H9 (cell line): ENCODE results near the gene ALKBH7. TPM values are rescaled to one million over a fixed set of nuclear protein-coding genes. Genes with fewer than 3 reads are reported as not detected.

Experiments
- DNase-seq: peaks from one replicate; pipeline ENCODE4 v3.0.0-alpha.2; 2017
- H2AFZ ChIP-seq: one replicate; pipeline ENCODE4 v1.6.1; 2013; ENCODE audit warnings: mild to moderate bottlenecking, low read length, control low read depth, moderate library complexity
- H2AK5ac ChIP-seq: 2 replicates; pipeline ENCODE4 v1.6.1; 2013; ENCODE audit warnings: low read length, control low read depth, mixed read lengths; ENCODE audit not compliant: insufficient read length
- H2BK120ac ChIP-seq: one replicate; pipeline ENCODE4 v1.6.1; 2013; ENCODE audit warnings: low read depth, mild to moderate bottlenecking, low read length, control low read depth, inconsistent platforms; ENCODE audit not compliant: poor library complexity, severe bottlenecking
- H2BK12ac ChIP-seq: 2 replicates; pipeline ENCODE4 v1.6.1; 2013; ENCODE audit warnings: low read length, control low read depth, mixed read lengths, low read depth; ENCODE audit not compliant: insufficient read length
- H2BK15ac ChIP-seq: 2 replicates; pipeline ENCODE4 v1.6.1; 2013; ENCODE audit warnings: low read depth, low read length, control low read depth
- H2BK20ac ChIP-seq: one replicate; pipeline ENCODE4 v1.6.1; 2013; ENCODE audit warnings: low read depth, mild to moderate bottlenecking, low read length, control low read depth, inconsistent platforms; ENCODE audit not compliant: poor library complexity, severe bottlenecking
- H2BK5ac ChIP-seq: 2 replicates; pipeline ENCODE4 v1.6.1; 2013; ENCODE audit warnings: low read length, control low read depth, mixed read lengths; ENCODE audit not compliant: insufficient read length
- H3K14ac ChIP-seq: 2 replicates; pipeline ENCODE4 v1.6.1; 2013; ENCODE audit warnings: low read length, control low read depth; ENCODE audit not compliant: insufficient read depth
- H3K18ac ChIP-seq: 2 replicates; pipeline ENCODE4 v1.6.1; 2013; ENCODE audit warnings: low read depth, mild to moderate bottlenecking, mixed read lengths, low read length, control low read depth; ENCODE audit not compliant: insufficient read length
- H3K23ac ChIP-seq: 2 replicates; pipeline ENCODE4 v1.6.1; 2013; ENCODE audit warnings: low read length, control low read depth, mixed read lengths, low read depth; ENCODE audit not compliant: insufficient read length
- H3K23me2 ChIP-seq: 2 replicates; pipeline ENCODE4 v1.6.1; 2013; ENCODE audit warnings: low read depth, mild to moderate bottlenecking, mixed read lengths, low read length, control low read depth; ENCODE audit not compliant: insufficient read length, poor library complexity, severe bottlenecking
- H3K27ac ChIP-seq: 2 replicates; pipeline ENCODE4 v1.5.1; 2013; ENCODE audit warnings: low read length, control low read depth, mixed read lengths, low read depth; ENCODE audit not compliant: insufficient read length
- H3K27me3 ChIP-seq: 2 replicates; pipeline ENCODE4 v1.6.1; 2013; ENCODE audit warnings: low read length, control low read depth, inconsistent platforms; ENCODE audit not compliant: insufficient read depth
- H3K4ac ChIP-seq: 2 replicates; pipeline ENCODE4 v1.6.1; 2013; ENCODE audit warnings: low read depth, mild to moderate bottlenecking, control low read depth, inconsistent platforms, low read length, moderate library complexity
- H3K4me1 ChIP-seq: 2 replicates; pipeline ENCODE4 v1.6.1; 2013; ENCODE audit warnings: low read length, control low read depth, inconsistent platforms; ENCODE audit not compliant: insufficient read depth
- H3K4me2 ChIP-seq: 2 replicates; pipeline ENCODE4 v1.6.1; 2013; ENCODE audit warnings: low read length, control low read depth, mixed read lengths; ENCODE audit not compliant: insufficient read length, insufficient read depth
- H3K56ac ChIP-seq: 2 replicates; pipeline ENCODE4 v1.6.1; 2013; ENCODE audit warnings: low read depth, mild to moderate bottlenecking, mixed read lengths, low read length, control low read depth; ENCODE audit not compliant: insufficient read length
- H3K79me1 ChIP-seq: 2 replicates; pipeline ENCODE4 v1.6.1; 2013; ENCODE audit warnings: low read depth, mild to moderate bottlenecking, moderate library complexity, low read length, control low read depth, inconsistent platforms; ENCODE audit not compliant: insufficient read depth, poor library complexity, severe bottlenecking
- H3K79me2 ChIP-seq: 2 replicates; pipeline ENCODE4 v1.6.1; 2013; ENCODE audit warnings: low read length, control low read depth, inconsistent platforms; ENCODE audit not compliant: insufficient read depth
- H3K9ac ChIP-seq: 2 replicates; pipeline ENCODE4 v1.6.1; 2013; ENCODE audit warnings: low read length, control low read depth, mixed read lengths; ENCODE audit not compliant: insufficient read length; ENCODE audit errors: extremely low read depth
- H3K9me3 ChIP-seq: one replicate; pipeline ENCODE4 v1.6.1; 2013; ENCODE audit warnings: low read depth, low read length, inconsistent platforms; ENCODE audit not compliant: control insufficient read depth
- H3T11ph ChIP-seq: one replicate; pipeline ENCODE4 v1.6.1; 2013; ENCODE audit warnings: mild to moderate bottlenecking, low read length, control low read depth, inconsistent platforms
- H4K20me1 ChIP-seq: one replicate; pipeline ENCODE4 v1.6.1; 2013; ENCODE audit not compliant: control insufficient read depth, insufficient read length, insufficient read depth
- H4K5ac ChIP-seq: 2 replicates; pipeline ENCODE4 v1.6.1; 2013; ENCODE audit warnings: low read depth, mild to moderate bottlenecking, mixed read lengths, low read length, control low read depth; ENCODE audit not compliant: insufficient read length
- H4K8ac ChIP-seq: replicated peaks from 2 replicates; pipeline ENCODE4 v1.6.1; 2013; ENCODE audit warnings: low read length, control low read depth, mixed read lengths, low read depth; ENCODE audit not compliant: insufficient read length
- H4K91ac ChIP-seq: 2 replicates; pipeline ENCODE4 v1.6.1; 2013; ENCODE audit warnings: low read depth, mild to moderate bottlenecking, moderate library complexity, mixed read lengths, low read length, control low read depth; ENCODE audit not compliant: insufficient read length
- H3K27ac Mint-ChIP-seq, 3 experiments: 2 replicates in 2 of 3; 3 replicates in 1 of 3; pipeline ENCODE4 v1.8.0; 2020 to 2021; ENCODE audit warnings: mixed read lengths in 3 of 3, mild to moderate bottlenecking in 1 of 3, moderate library complexity in 1 of 3
- H3K27me3 Mint-ChIP-seq: 2 replicates; pipeline ENCODE4 v1.8.0; 2021; ENCODE audit warnings: low read depth, mild to moderate bottlenecking, moderate library complexity, mixed read lengths
- H3K36me3 Mint-ChIP-seq, 3 experiments: 2 replicates in 2 of 3; 3 replicates in 1 of 3; pipeline ENCODE4 v1.8.0; 2020 to 2021; ENCODE audit warnings: low read depth in 3 of 3, mixed read lengths in 3 of 3; ENCODE audit not compliant: insufficient read depth in 1 of 3
- H3K4me1 Mint-ChIP-seq, 2 experiments: 2 replicates each; pipeline ENCODE4 v1.8.0; 2020; ENCODE audit warnings: mixed read lengths in 2 of 2
- H3K4me3 Mint-ChIP-seq, 2 experiments: 2 replicates in 1 of 2; 3 replicates in 1 of 2; pipeline ENCODE4 v1.8.0; 2020 to 2021; ENCODE audit warnings: mild to moderate bottlenecking in 2 of 2, mixed read lengths in 2 of 2, moderate library complexity in 1 of 2
- H3K9me3 Mint-ChIP-seq, 2 experiments: 2 replicates in 1 of 2; 3 replicates in 1 of 2; pipeline ENCODE4 v1.8.0; 2020; ENCODE audit warnings: mild to moderate bottlenecking in 2 of 2, mixed read lengths in 2 of 2, moderate library complexity in 1 of 2
- WGBS: extraction: QIAGEN DNeasy Blood & Tissue Kit; methylation state at CpG from one replicate; pipeline ENCODE4 v1.1.7; 2013; ENCODE audit warnings: missing lambda C conversion rate, low lambda C conversion rate, mixed read lengths; ENCODE audit not compliant: insufficient read length; ENCODE audit errors: extremely low coverage; 5-methylcytosine and 5-hydroxymethylcytosine counted together
- total RNA-seq: library from RNA; stranded (reverse); gene quantifications from 2 replicates; pipeline ENCODE4 v1.2.1, GENCODE V29; 2021
- TF ChIP-seq, protein P1 (sequence below): fragments of 200-600 bp; sonication (generic); conservative IDR thresholded peaks from 3 replicates; pipeline ENCODE4 v1.8.0; 2021; ENCODE audit warnings: antibody characterized with exemption, mild to moderate bottlenecking

The ALKBH7 gene
- total RNA-seq, 1 experiment from 2014 or later, result 85.7 TPM

DNA sequence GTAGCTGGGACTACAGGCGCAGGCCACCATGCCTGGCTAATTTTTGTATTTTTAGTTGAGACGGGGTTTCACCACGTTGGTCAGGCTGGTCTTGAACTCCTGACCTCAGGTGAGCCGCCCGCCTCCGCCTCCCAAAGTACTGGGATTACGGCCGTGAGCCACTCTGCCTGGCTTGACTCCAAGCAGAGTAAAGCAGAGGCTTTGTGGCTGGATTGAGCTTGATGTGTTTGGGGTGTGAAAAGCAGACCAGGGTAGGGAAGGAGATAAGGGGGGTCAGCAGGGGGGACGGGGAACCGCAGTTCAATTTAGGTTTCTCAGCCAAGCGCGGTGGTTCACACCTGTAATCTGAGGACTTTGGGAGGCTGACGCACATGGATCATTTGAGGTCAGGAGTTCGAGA, 15.4 kb upstream of the ALKBH7 start:
- no peak overlapping the region for H2AFZ ChIP-seq
- WGBS, result no CpG with 5 or more reads among the region's 14 CpGs

More for the DNA sequence above, 15.4 kb upstream of the ALKBH7 start:
- Histone ChIP-seq H3K4me2 (no peak overlapping the region), H3K79me1 (no peaks in the 10 kb centered on the region), H3K23me2 (peaks cover 5% of the 10 kb centered on the region), H3K9ac (no peak overlapping the region), H3K27me3 (no peaks in the 10 kb centered on the region), H3K23ac (no peak overlapping the region), H3T11ph (no peak overlapping the region), H3K14ac (no peak overlapping the region), H2BK15ac (no peak overlapping the region), H3K9me3 (no peaks in the 10 kb centered on the region), H4K5ac (no peak overlapping the region), H3K27ac (no peak overlapping the region), H2BK120ac (no peak overlapping the region), H3K56ac (no peak overlapping the region), H4K8ac (no peak overlapping the region), H2BK20ac (no peak overlapping the region), H4K20me1 (no peaks in the 10 kb centered on the region), H3K4me1 (no peaks in the 10 kb centered on the region), H3K4ac (no peak overlapping the region), H2BK12ac (no peak overlapping the region), H3K18ac (no peak overlapping the region), H2BK5ac (no peak overlapping the region), H2AK5ac (no peak overlapping the region), H3K79me2 (no peaks in the 10 kb centered on the region), H4K91ac (no peak overlapping the region)
- TF ChIP-seq, protein P1, sequence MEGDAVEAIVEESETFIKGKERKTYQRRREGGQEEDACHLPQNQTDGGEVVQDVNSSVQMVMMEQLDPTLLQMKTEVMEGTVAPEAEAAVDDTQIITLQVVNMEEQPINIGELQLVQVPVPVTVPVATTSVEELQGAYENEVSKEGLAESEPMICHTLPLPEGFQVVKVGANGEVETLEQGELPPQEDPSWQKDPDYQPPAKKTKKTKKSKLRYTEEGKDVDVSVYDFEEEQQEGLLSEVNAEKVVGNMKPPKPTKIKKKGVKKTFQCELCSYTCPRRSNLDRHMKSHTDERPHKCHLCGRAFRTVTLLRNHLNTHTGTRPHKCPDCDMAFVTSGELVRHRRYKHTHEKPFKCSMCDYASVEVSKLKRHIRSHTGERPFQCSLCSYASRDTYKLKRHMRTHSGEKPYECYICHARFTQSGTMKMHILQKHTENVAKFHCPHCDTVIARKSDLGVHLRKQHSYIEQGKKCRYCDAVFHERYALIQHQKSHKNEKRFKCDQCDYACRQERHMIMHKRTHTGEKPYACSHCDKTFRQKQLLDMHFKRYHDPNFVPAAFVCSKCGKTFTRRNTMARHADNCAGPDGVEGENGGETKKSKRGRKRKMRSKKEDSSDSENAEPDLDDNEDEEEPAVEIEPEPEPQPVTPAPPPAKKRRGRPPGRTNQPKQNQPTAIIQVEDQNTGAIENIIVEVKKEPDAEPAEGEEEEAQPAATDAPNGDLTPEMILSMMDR, result no peak
- no peak overlapping the region for H3K4me3 Mint-ChIP-seq
- peaks cover 5 to 12% of the 10 kb centered on the region in 2 experiments; a peak in 2 of 5 replicates for H3K9me3 Mint-ChIP-seq
- no peak for DNase-seq
- no peak overlapping the region for H3K27ac Mint-ChIP-seq
- H3K27me3 Mint-ChIP-seq, result peaks cover 3% of the 10 kb centered on the region
- H3K36me3 Mint-ChIP-seq, result no peaks in the 10 kb centered on the region
- H3K4me1 Mint-ChIP-seq, result peaks cover under 1 to 8% of the 10 kb centered on the region in 2 experiments; a peak in 3 of 4 replicates
